ENCODE measurements around the gene PCDHA1. TPM values are rescaled to one million over a fixed set of nuclear protein-coding genes. Genes with fewer than 3 reads are reported as not detected.
"Not testable (repeated sequence)": the region's sequence is repeated elsewhere in the genome, so short reads cannot be mapped to it uniquely, and the experiment has no call there.

PCDHA1 gene
- total RNA-seq, 1 experiment from 2014 or later = not detected

DNA sequence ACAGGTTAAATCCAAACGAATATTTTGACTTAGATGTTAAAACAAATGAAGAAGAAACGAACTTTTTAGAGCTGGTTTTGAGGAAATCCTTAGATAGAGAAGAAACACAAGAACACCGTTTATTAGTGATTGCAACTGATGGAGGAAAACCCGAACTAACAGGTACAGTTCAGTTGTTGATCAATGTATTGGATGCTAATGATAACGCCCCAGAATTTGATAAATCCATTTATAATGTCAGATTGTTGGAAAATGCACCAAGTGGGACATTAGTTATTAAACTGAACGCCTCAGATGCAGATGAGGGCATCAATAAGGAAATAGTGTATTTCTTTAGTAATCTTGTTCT, 36.3 kb downstream of the PCDHA1 start:
- Histone ChIP-seq H3K4me3 (replicated peaks in 1 of 2; ENCODE audit: low read depth in 1 of 2, low read length in 2 of 2) (no peak overlapping the region), H3K9me3 (ENCODE audit: control insufficient read depth in 1 of 2, insufficient read depth in 1 of 2, low read depth in 1 of 2, low read length in 2 of 2) (no peaks in the 10 kb centered on the region), H2AFZ (ENCODE audit: low read depth, low read length, poor library complexity, severe bottlenecking) (no peak overlapping the region), H3K9ac (ENCODE audit: low read length) (no peak overlapping the region), H3K27me3 (ENCODE audit: insufficient read depth, low read length) (no peaks in the 10 kb centered on the region), H3K4me1 (ENCODE audit: control insufficient read depth in 1 of 2, insufficient read depth in 2 of 2, low read length in 2 of 2) (no peaks in the 10 kb centered on the region), H3K79me2 (ENCODE audit: insufficient read depth, low read length) (no peaks in the 10 kb centered on the region), H3K9me2 (ENCODE audit: insufficient read depth) (no peaks in the 10 kb centered on the region; the same call in 1 of the 2 replicates), H4K20me1 (ENCODE audit: insufficient read depth) (no peaks in the 10 kb centered on the region), H3K36me3 (ENCODE audit: control insufficient read depth in 1 of 2, insufficient read depth in 2 of 2, low read length in 2 of 2) (no peaks in the 10 kb centered on the region; a peak in 1 of 4 replicates), H3K4me2 (ENCODE audit: low read length) (no peak overlapping the region), H3K27ac (ENCODE audit: low read depth, low read length) (no peak overlapping the region)
- ChIA-PET CTCF (no interaction called here), POLR2A (no interaction called here), RAD21 (ENCODE audit: low non-redundant PET in 1 of 2, low total read pairs in 2 of 2, uncharacterized antibody in 2 of 2, unreplicated experiment in 2 of 2) (no interaction called here)
- TF ChIP-seq POLR2AphosphoS5 (IDR thresholded peaks at IDR 0.05; ENCODE audit: low read depth, low read length) = no peak
- DNase-seq (ENCODE audit: low read depth, low spot score) (no peak), ATAC-seq (no peak)
- BruUV-seq (replicated peaks) = no TSS peak
- intact Hi-C loops (cut with micrococcal nuclease) = no loop called here

DNA sequence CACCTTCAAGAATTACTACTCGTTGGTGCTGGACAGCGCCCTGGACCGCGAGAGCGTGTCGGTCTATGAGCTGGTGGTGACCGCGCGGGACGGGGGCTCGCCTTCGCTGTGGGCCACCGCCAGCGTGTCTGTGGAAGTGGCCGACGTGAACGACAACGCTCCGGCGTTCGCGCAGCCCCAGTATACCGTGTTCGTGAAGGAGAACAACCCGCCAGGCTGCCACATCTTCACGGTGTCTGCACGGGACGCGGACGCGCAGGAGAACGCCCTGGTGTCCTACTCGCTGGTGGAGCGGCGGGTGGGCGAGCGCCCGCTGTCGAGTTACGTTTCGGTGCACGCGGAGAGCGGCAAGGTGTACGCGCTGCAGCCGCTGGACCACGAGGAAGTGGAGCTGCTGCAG, 37.0 kb downstream of the PCDHA1 start:
- H3K27ac ChIP-seq (ENCODE audit: low read depth, low read length); BruUV-seq (replicated peaks); RAD21 ChIA-PET (ENCODE audit: low non-redundant PET in 1 of 2, low total read pairs in 2 of 2, uncharacterized antibody in 2 of 2, unreplicated experiment in 2 of 2); H3K4me3 ChIP-seq (replicated peaks in 1 of 2; ENCODE audit: low read depth in 1 of 2, low read length in 2 of 2); H3K4me1 ChIP-seq (ENCODE audit: control insufficient read depth in 1 of 2, insufficient read depth in 2 of 2, low read length in 2 of 2); ATAC-seq; H3K9me2 ChIP-seq (ENCODE audit: insufficient read depth); H3K4me2 ChIP-seq (ENCODE audit: low read length); H4K20me1 ChIP-seq (ENCODE audit: insufficient read depth); H3K36me3 ChIP-seq (ENCODE audit: control insufficient read depth in 1 of 2, insufficient read depth in 2 of 2, low read length in 2 of 2); H3K79me2 ChIP-seq (ENCODE audit: insufficient read depth, low read length); H3K9me3 ChIP-seq (ENCODE audit: control insufficient read depth in 1 of 2, insufficient read depth in 1 of 2, low read depth in 1 of 2, low read length in 2 of 2); H2AFZ ChIP-seq (ENCODE audit: low read depth, low read length, poor library complexity, severe bottlenecking); CTCF ChIA-PET; DNase-seq (ENCODE audit: low read depth, low spot score); intact Hi-C loops (cut with micrococcal nuclease); H3K9ac ChIP-seq (ENCODE audit: low read length); H3K27me3 ChIP-seq (ENCODE audit: insufficient read depth, low read length); POLR2A ChIA-PET: not testable (repeated sequence)

DNA sequence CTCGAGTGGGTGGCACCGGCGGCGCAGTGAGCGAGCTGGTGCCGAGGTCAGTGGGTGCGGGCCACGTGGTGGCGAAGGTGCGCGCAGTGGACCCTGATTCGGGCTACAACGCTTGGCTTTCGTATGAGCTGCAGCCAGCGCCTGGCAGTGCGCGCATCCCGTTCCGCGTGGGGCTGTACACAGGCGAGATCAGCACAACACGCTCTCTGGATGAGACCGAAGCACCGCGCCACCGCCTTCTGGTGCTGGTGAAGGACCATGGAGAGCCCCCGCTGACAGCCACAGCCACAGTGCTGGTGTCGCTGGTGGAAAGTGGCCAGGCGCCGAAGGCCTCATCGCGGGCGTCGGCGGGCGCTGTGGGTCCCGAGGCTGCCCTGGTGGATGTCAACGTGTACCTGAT, 37.5 kb downstream of the PCDHA1 start:
- Histone ChIP-seq H3K27ac (ENCODE audit: low read depth, low read length) (no peak overlapping the region), H3K9me3 (ENCODE audit: control insufficient read depth in 1 of 2, insufficient read depth in 1 of 2, low read depth in 1 of 2, low read length in 2 of 2) (no peaks in the 10 kb centered on the region), H3K27me3 (ENCODE audit: insufficient read depth, low read length) (no peaks in the 10 kb centered on the region), H3K4me2 (ENCODE audit: low read length) (no peak overlapping the region), H2AFZ (ENCODE audit: low read depth, low read length, poor library complexity, severe bottlenecking) (no peak overlapping the region), H4K20me1 (ENCODE audit: insufficient read depth) (no peaks in the 10 kb centered on the region), H3K79me2 (ENCODE audit: insufficient read depth, low read length) (no peaks in the 10 kb centered on the region), H3K4me1 (ENCODE audit: control insufficient read depth in 1 of 2, insufficient read depth in 2 of 2, low read length in 2 of 2) (no peaks in the 10 kb centered on the region), H3K9me2 (ENCODE audit: insufficient read depth) (no peaks in the 10 kb centered on the region; the same call in 1 of the 2 replicates), H3K4me3 (replicated peaks in 1 of 2; ENCODE audit: low read depth in 1 of 2, low read length in 2 of 2) (no peak overlapping the region), H3K9ac (ENCODE audit: low read length) (no peak overlapping the region), H3K36me3 (ENCODE audit: control insufficient read depth in 1 of 2, insufficient read depth in 2 of 2, low read length in 2 of 2) (no peaks in the 10 kb centered on the region; a peak in 1 of 4 replicates)
- DNase-seq (ENCODE audit: low read depth, low spot score) (no peak), ATAC-seq (no peak)
- CTCF ChIA-PET = no interaction called here
- no TSS peak for BruUV-seq (replicated peaks)
- POLR2A ChIA-PET = no interaction called here
- intact Hi-C loops (cut with micrococcal nuclease) = no loop called here
- RAD21 ChIA-PET (ENCODE audit: low non-redundant PET in 1 of 2, low total read pairs in 2 of 2, uncharacterized antibody in 2 of 2, unreplicated experiment in 2 of 2) = no interaction called here
- no peak for TF ChIP-seq TCF7L2 (IDR thresholded peaks at IDR 0.05; ENCODE audit: borderline replicate concordance, extremely low read depth, insufficient read depth, insufficient read length)
- TF ChIP-seq, protein P1, sequence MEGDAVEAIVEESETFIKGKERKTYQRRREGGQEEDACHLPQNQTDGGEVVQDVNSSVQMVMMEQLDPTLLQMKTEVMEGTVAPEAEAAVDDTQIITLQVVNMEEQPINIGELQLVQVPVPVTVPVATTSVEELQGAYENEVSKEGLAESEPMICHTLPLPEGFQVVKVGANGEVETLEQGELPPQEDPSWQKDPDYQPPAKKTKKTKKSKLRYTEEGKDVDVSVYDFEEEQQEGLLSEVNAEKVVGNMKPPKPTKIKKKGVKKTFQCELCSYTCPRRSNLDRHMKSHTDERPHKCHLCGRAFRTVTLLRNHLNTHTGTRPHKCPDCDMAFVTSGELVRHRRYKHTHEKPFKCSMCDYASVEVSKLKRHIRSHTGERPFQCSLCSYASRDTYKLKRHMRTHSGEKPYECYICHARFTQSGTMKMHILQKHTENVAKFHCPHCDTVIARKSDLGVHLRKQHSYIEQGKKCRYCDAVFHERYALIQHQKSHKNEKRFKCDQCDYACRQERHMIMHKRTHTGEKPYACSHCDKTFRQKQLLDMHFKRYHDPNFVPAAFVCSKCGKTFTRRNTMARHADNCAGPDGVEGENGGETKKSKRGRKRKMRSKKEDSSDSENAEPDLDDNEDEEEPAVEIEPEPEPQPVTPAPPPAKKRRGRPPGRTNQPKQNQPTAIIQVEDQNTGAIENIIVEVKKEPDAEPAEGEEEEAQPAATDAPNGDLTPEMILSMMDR (IDR thresholded peaks at IDR 0.05 in 2 of 3, conservative IDR thresholded peaks at IDR 0.05 in 1 of 3; ENCODE audit: borderline replicate concordance in 1 of 3, insufficient read depth in 1 of 3, low read depth in 2 of 3, low read length in 2 of 3) = no peak
- TF ChIP-seq, protein P2, sequence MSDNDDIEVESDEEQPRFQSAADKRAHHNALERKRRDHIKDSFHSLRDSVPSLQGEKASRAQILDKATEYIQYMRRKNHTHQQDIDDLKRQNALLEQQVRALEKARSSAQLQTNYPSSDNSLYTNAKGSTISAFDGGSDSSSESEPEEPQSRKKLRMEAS (IDR thresholded peaks at IDR 0.05) = no peak
- TF ChIP-seq, protein P3, sequence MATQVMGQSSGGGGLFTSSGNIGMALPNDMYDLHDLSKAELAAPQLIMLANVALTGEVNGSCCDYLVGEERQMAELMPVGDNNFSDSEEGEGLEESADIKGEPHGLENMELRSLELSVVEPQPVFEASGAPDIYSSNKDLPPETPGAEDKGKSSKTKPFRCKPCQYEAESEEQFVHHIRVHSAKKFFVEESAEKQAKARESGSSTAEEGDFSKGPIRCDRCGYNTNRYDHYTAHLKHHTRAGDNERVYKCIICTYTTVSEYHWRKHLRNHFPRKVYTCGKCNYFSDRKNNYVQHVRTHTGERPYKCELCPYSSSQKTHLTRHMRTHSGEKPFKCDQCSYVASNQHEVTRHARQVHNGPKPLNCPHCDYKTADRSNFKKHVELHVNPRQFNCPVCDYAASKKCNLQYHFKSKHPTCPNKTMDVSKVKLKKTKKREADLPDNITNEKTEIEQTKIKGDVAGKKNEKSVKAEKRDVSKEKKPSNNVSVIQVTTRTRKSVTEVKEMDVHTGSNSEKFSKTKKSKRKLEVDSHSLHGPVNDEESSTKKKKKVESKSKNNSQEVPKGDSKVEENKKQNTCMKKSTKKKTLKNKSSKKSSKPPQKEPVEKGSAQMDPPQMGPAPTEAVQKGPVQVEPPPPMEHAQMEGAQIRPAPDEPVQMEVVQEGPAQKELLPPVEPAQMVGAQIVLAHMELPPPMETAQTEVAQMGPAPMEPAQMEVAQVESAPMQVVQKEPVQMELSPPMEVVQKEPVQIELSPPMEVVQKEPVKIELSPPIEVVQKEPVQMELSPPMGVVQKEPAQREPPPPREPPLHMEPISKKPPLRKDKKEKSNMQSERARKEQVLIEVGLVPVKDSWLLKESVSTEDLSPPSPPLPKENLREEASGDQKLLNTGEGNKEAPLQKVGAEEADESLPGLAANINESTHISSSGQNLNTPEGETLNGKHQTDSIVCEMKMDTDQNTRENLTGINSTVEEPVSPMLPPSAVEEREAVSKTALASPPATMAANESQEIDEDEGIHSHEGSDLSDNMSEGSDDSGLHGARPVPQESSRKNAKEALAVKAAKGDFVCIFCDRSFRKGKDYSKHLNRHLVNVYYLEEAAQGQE (IDR thresholded peaks at IDR 0.05; ENCODE audit: low read depth) = no peak

All from HCT116 (cell line).